ENCODE data around the gene SOHLH2.

DNA sequence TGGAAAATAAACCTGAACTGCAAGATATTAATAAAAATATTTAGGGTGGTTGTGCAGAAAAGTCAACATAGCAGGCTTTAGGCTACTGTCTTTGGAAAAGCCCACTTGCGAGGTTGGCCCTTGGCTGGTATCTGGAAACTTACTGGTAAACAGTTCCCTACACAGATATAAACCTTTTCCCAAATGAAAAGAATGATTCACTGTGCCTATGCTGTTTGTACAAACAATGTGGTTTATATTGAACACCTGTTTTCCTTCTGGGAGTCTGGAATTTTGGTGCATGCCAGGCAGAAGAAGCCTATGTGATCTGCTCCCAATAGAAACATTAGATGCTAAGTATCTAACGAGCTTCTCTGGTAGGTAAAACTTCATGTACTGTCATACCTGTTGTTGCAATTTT is 29.7 kb upstream of the SOHLH2 start:
- TF ChIP-seq POLR2A (IDR thresholded peaks at IDR 0.05; ENCODE audit: extremely low read depth, insufficient read length) (no peak), MYC (IDR thresholded peaks at IDR 0.05; ENCODE audit: low read depth, low read length) (no peak)
- TF ChIP-seq, protein P1, sequence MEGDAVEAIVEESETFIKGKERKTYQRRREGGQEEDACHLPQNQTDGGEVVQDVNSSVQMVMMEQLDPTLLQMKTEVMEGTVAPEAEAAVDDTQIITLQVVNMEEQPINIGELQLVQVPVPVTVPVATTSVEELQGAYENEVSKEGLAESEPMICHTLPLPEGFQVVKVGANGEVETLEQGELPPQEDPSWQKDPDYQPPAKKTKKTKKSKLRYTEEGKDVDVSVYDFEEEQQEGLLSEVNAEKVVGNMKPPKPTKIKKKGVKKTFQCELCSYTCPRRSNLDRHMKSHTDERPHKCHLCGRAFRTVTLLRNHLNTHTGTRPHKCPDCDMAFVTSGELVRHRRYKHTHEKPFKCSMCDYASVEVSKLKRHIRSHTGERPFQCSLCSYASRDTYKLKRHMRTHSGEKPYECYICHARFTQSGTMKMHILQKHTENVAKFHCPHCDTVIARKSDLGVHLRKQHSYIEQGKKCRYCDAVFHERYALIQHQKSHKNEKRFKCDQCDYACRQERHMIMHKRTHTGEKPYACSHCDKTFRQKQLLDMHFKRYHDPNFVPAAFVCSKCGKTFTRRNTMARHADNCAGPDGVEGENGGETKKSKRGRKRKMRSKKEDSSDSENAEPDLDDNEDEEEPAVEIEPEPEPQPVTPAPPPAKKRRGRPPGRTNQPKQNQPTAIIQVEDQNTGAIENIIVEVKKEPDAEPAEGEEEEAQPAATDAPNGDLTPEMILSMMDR (IDR thresholded peaks at IDR 0.05; ENCODE audit: low read depth, low read length): no peak
